ENCODE results near the gene IFT88.

IFT88 gene

DNA sequence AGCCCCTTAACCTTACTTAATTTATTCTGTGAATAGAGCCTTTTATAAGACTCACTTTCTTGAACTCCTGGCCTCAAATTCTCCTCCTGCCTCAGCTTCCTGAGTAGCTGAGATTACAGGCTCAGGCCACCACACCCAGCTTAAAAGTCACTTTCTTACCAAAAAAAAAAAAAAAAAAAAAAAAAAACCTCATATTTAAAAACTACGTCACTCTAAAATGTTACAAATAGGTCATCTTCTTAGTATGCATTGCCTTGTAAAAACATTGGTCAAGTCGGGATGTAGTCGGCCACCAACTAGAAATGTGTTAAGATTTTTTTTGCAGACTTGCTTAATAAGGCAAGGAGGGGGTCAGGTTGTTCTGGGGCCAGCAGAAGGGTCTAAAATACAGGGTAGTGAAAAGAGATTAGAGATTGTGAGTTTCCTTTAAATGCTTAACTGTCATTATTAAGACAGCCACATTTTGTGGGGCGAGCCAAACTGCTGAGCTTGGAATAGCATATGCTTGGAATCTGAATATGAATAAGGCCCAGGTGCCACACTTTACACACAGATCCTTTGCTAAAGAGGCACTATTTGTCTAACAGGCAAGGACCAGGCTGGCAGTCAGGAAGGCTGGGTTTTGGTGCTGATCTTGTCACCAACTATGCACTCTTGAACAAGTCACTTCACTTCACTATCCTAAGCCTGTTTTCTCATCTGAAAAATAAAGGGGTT lies 120.1 kb downstream of the IFT88 start:
- no peak for DNase-seq

DNA sequence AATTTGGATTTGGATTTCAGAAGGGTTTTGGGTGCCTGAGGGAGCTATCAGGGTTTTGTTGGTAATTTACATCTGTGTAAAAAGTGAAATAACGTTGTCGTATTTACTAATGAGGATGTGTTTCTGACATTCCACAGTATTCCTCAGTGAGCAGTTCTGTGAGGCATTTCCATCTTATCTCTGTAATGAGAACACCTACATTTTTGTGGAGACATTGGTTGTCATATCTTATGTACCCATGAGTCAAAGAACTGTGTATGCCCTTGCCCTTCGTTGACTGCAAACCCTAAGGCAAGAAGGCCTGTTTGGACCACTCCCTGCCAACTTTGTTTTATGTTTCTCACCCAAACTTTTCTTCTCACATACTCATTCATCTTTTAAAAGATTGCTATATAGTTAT lies 122.3 kb downstream of the IFT88 start:
- DNase-seq: no peak

DNA sequence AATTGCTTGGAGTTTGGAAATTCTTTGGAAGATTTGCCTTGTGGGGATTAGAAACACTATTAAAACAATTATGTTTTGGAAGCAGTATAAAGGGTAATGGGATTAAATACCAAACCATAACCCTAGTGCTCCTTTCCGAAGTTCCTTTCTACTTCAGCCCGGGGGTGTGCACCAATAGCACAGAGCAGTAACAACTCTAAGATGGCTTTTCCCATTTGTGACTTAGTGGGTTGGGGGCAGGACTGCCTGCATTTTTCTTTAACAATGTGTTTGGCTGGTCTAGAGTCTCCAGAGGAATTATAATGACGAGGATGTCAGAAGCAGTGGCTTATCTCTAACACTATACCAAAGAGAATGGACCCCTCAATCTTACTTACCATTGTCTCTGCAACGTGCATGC lies 124.7 kb downstream of the IFT88 start:
- no peak for DNase-seq

DNA sequence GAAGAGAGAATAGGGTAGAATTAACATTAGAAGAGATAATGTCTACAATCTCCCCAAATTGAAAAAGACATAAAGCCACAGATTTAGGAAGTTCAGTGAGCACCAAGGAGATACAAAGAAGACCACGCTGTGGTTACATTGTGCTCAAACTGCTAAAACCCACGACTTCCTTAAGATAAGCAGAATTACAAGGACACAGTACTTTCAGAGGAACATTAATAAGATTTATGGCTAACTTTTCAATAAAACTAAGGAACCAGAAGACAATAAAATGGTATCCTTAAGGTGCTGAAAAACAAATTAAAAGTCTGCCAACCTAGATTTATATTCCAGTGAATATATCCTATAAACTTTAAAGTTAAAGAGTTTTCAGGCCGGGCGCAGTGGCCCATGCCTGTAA lies 129.1 kb downstream of the IFT88 start:
- no peak for DNase-seq

DNA sequence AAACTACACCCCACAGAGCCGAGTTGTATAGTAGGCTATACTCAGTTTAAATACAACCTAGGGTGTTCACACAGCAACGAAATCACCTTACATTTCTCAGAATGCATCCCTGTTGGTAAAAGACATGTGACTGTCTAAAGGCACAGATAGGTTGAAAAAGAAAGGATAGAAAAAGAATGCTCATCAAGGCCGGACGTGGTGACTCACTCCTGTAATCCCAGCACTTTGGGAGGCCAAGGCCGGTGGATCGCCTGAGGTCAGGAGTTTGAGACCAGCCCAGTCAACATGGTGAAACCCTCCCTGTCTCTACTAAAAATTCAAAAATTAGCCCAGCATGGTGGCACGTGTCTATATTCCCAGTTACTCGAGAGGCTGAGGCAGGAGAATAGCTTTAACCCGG lies 132.8 kb downstream of the IFT88 start:
- no peak for DNase-seq

DNA sequence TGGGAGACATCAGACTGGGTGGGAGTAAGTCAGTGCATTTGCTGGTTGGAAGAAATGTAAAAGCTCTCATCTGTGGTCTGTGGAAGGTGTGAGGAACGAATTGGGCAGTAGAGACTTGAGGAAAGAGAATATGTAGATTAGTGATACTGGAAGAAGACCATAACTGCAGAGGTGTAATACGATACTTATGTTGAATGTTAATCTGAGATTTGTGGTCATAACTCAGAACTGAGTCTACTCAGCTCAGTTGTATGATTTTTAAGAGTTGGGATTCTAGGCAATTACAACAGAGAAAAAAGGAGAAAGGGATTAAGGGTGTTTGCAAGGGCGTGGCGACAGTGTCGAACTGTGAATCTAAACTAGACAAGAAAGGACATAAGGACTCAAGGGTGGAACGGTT lies 133.3 kb downstream of the IFT88 start:
- DNase-seq: no peak

DNA sequence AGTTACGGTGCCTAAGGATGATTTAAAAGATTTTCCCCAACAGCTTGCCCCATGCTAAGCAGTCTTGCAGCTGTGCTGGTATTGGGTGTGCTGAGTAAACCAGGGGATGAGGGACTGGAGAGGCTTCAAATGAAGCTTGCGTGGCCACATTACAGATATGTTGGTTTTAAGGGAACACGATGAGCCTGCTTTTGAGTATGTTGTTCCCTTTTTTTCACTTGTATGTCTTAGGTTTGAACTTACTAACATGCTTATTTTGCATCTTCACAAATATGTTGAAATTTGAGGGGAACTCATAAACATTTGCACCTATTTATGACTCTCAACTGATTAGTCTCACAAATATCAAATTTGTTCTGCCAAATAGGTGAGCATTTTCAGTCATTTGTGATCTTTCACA lies 134.5 kb downstream of the IFT88 start:
- no peak for DNase-seq

DNA sequence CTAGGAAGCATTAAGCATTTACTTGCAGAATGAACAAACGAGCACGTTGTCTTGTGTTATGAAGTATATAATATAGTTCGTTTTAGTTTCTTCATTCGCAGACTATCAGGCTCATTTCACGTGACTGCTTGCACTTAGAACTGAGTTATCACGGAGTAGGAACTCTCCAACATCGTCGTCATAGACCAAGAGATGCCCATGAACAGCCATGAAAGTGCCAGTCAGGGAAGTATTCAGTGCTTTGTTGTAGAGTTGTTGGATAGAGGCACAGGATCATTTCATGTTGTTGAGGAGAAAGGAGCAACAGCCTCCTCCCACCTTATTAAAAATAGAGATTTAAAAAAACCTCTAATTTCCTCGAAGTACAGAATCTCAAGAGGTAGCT lies 135.6 kb downstream of the IFT88 start:
- DNase-seq: no peak

DNA sequence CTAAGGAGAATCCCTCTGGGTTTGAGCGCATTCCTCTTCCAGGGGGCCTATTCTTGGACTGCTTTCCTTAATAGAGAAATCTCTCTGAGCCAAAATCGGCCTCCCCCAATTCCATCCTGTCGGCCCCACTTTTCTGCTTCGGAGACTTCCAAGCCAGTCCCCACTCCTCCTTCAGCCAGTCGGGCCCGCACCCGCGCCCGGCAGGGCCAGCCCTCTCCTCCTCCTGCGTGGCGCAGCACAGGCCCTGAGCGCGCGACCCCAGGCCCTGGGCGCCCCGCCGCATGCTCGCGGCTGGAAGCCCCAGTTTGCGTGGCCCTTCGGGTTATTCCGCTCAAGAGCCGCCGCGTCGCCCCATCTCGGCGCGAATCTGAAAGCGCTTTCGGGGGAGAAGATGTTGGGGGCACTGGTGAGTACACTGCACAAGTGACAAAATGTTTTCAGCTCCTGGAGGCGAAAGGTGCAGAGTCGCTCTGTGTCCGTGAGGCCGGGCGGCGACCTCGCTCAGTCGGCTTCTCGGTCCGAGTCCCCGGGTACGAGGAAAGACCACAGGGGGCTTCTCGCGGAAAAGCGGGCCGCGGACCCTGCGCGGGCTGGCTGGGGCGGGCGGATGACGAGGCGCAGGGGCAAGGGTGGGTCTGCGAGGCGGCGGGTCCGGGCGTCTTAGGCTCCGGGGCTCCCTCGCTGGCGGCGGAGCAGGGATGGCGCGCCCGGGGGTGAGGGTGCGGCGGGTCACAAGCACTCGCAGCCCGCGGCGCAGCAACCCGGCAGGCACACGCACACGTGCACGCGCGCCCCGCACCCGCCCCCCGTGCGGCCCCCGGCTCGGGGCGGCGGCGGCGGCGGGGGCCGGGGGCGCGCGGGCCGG lies 136.2 kb downstream of the IFT88 start, which contains the start of gene IL17D:
IL17D (plus strand) TSS at position 785 of the 865 bp plus-strand sequence. CDS start 303 bp downstream, outside the sequence.
- no peak for DNase-seq

DNA sequence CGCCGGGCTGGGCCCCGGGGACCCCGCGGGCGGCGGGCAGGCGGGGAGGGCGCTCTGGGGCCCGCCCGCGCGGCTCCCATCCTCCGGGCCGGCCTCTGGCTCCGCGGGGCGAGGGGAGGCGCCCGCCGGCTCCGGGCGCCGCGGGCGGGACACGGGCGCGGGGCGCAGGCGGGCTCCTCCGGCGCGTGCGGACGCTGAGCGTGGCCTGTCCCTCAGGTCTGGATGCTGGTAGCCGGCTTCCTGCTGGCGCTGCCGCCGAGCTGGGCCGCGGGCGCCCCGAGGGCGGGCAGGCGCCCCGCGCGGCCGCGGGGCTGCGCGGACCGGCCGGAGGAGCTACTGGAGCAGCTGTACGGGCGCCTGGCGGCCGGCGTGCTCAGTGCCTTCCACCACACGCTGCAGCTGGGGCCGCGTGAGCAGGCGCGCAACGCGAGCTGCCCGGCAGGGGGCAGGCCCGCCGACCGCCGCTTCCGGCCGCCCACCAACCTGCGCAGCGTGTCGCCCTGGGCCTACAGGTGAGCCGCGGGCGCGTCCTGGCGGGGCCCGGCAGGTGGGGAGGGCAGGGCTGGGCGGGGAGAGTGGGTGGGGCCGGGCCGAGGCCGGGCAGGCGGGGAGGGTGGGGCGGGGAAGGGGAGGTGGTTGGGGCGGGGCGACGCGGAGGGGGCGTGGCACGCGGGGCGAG lies 137.0 kb downstream of the IFT88 start:
- DNase-seq: peak; percentile 63

DNA sequence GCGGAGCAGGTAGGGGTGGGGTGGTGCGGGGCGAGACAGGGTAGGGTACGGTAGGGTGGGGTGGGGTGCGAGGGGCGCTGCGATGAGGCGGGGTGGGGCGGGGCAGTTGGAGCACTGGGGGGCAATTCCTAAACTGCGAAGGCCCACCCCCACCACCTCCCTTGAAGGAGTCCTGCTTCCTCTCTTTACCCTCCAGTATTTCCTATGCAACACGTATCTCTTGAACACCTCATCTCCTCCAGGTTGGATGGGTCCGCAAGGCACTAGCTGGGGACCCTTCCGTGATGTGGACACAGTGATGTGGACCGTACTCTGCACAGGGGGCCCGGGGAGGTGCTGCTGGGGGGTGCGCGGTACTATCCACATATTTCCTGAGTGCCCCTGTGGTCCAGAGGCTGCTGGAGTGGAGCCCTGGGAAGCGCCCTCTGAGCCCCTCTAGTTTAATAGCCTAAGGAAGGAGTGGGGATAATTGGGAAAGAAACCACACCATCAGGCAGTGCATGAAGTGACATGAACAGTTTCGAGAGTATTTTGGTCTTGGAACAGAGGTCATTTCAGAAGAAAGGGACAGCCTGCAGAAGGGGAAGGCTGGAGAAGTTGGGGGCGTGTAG lies 137.6 kb downstream of the IFT88 start:
- DNase-seq: no peak

DNA sequence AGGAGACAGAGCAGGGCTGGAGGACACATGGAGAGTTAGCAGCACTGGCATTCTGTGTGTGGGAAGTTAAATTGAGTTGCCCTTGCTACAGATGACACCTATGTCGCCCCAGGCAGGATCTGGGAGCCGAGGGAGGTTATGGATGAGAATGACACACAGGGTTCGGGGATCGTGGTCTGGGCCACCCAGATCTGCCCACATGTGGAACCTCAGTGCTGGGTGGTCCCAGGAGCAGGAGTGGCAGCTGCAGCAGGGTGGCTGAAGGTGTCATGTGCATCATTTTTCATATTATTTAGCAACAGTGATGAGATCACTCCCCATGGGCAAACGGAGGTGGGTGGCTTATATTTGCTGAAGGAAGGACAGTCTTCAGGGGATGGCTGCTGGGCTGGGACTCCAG lies 139.7 kb downstream of the IFT88 start:
- no peak for DNase-seq

DNA sequence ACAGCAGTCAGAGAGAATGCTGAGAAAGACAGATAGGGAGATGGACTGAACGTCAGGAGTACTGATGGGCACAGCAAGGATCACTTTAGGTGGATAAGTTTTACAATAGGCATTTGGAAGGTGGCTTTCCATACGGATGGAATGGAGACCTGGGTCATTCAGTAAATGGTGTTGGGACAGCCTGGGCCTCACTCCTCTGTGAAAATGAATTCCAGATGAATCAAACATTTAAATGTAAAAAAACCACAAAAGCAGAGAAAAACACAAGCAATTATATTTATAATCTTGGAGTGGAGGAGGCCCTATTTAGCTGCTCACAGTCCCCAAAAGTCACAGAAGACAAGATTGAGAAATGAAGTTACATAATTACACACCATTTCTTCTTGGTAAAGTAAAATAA lies 141.3 kb downstream of the IFT88 start:
- no peak for DNase-seq

DNA sequence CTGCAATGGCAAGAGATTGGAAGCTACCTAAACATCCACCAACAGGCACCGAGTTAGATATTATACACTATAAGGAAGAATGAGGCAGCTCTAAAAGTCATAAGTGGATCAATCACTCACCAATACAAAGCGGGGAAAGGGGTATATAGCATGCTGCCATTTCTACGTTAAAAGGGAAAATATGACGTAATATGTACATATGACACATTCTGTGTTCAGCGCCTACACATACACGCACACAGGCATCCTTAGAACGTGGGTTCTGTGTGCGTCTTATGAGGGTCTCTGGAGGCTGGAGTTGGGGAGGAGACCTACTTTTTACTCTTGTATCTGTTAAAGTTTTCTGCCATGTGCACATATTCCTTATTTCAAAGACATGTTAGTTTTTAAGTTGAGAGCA lies 142.4 kb downstream of the IFT88 start:
- DNase-seq: no peak

DNA sequence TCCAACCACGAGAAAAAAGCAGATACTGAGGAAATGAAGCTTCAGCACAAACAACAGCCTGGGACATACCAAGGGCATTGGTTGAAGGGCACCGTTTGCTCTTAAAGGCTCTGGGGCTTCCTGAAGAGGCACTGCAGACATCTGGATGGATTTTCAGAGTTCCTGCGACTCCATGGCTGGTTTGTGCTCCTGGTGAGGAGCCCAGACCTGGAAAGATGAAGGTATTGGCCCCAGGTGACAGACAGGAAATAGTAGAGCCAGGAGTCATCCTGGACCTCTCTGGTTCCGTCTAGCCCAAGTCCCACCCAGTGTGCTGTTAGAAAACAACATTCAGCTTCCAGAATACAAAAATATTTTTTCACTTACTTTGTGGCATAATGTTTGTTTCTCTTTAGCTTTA lies 142.8 kb downstream of the IFT88 start:
- DNase-seq: no peak

DNA sequence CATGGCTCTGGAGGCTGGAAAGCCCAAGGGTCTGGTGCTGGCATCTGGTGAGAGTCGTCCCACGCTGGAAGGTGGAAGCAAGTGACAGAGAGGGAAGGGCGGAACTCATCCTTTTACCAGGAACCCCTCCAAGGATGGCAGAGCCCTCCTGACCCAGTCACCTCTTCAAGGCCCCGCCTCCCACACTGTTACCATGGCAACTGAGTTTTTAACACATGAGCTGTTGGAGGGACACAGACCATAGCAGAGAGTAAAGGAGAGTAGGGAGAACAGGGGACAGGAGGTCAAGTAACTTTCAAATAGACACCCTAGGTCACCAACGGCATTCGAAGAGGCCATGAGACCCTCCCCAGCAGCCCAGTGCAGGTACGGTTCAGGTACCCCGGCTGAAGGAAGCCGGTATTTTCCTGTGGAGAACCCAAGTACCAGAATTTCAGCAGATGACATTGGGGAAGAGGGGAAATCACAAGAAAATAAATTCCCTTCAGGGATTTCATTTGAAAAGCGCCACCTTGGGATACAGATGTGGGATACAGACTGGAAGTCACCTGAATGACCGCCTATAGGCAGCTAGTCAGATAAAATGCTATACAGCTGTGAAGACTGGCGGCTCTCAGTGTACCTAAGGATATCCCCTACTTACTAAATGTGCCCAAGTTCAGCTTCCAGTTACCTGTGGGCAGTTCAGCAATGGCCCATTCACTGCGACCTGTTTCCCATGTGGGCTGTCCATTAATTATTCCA lies 144.5 kb downstream of the IFT88 start:
- no peak for DNase-seq

DNA sequence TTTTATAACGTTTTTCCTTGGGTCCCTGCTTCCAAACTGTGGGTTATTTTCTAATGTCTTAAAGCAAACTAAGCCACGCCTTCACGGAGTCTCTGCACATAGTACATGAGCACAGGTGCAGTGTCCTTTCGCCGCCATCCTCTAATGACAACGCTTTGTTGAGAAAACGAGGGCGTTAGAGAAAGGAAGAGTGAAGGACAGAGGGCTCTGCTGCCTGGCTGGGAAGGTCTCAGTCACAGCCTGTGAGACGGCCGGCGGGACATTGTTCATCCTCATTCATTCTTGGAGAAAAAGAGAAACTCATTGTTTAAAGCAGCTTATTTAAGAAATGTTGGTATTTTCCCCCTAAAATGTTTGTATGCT lies 146.0 kb downstream of the IFT88 start:
- no peak for DNase-seq

DNA sequence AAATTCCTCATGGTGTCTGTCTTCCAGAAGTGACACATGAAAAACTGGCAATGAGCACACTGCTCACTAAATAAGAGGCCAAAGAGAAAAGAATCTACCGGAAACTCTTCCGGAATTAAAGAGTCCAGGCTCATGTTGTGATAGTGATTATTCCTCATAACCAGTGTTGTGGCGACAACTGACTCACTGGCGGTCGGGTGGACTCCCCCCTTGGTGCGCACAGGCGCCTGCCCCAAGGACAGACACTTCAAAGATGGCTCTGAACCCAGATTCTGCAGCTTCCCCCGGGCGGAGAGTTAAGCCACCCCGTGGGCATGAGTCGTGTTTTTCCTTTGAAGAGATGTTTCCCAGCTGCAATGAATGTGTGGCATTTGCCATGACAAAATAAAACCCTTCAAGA lies 146.8 kb downstream of the IFT88 start:
- no peak for DNase-seq

DNA sequence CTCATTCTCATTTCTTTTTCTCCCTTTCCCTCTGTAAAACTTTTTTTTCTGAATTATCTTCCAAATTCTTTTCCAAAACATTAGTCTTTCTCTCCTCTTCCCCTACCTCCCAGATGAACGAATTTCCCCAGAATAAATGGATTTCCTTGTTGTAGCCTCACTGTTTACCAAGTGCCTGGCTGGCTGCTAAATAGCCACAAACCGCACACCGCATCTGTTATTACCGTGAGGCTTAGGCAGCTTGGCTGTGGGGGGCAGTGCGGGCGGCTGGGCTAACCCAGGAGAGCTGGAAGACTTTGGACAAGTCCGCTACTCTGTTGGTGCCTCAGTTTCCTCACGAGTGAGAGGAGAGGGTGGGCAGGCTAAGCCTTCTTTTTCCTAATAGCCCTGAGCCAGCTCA lies 147.2 kb downstream of the IFT88 start:
- DNase-seq: no peak

DNA sequence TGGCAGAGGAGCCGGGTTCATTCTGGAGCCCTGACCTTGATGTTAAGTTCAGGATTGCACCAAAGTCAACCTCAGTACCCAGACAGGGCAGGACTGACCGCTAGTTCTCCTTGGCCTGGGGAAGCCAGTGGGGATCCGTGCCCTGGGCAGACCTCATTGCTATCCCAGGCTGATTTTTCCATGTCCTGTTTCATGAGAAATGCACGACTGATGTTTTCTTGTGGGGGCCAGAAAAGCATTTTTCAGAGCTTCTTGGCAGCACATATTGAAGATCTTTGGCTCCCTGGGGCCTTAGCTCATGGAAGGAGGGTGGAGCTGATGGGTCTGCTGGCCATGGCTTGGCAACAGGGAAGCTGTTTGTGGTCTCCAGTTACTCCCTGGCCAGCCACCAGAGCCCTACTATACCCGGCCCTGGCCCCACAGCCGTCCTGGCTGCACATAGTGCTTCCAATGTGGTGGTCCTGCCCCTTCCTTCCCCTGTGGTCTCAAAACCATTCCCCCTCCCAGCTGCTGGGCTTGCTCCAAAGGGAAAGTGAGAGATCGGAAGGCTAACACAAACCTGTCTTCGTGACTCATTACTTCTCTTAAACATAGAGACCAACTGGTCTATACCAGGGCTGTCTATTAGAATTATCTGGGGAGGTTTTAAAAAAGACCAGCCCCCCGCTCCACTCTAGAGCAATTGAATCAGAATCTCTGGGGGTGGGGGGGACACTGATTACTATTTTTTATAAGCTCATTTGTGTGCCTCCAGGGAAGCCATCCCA lies 147.8 kb downstream of the IFT88 start:
- no peak for DNase-seq

DNA sequence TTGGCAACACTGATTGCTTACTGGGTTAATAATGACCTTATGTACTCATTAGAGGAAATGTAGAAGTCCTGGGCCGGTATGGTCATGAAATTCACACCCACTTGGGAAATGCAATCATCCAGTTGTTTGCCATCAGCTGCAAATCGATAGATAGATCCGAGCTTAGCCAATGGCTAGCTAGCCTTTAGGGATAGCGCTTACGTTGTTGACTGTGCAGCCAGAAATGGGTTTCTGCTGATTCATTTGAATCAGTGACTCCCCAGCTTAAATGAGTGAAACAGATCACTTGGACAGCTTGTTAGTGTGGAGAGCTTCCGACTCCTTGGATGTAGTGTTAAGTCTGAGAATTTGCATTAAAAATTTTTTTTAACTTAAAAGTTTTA lies 148.4 kb downstream of the IFT88 start:
- no peak for DNase-seq

DNA sequence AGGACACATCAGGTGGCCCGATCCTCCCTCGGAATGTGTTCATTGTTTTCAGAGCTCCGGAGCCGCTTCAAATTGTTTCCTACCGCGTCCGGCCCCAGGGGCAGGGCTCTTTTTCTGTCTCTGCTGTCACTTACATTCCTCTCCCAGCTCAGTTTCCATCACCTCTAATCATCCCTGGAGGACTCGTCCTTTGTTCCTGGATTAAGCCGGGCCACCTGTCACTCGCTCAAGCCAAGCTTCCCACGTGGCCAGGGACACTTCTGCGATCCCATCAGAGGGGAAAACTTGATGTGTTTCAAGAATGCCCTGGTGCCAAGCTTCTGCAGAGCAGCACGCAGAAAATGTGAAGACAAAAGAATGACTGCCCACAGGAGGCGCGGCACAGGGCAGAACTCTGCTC lies 150.0 kb downstream of the IFT88 start:
- DNase-seq: no peak

Data from NCI-H1436 (cell line).